Keratinocyte (primary cell): Measurements from ENCODE around the gene STARD10.

Experiments used
- CTCF ChIP-seq, 3 experiments: IDR thresholded peaks in 1 of 3; conservative IDR thresholded peaks in 1 of 3; optimal IDR thresholded peaks in 1 of 3; 2 replicates in 2 of 3; 3 replicates in 1 of 3; pipeline versions ENCODE3 to v1.5.1; 2011; ENCODE audit warnings: low read length in 3 of 3, mild to moderate bottlenecking in 3 of 3, moderate library complexity in 2 of 3, control low read depth in 1 of 3, inconsistent platforms in 1 of 3; ENCODE audit not compliant: insufficient read depth in 2 of 3; ENCODE audit errors: extremely low read depth in 1 of 3
- EZH2 ChIP-seq: IDR thresholded peaks from one replicate; pipeline ENCODE4 v1.6.1; 2012; ENCODE audit warnings: inconsistent platforms, mild to moderate bottlenecking, low read length, moderate library complexity

- TF ChIP-seq CTCF (optimal IDR thresholded peaks at IDR 0.05 in 1 of 3, IDR thresholded peaks at IDR 0.05 in 1 of 3, conservative IDR thresholded peaks at IDR 0.05 in 1 of 3; ENCODE audit: extremely low read depth in 1 of 3, insufficient read depth in 2 of 3, low read length in 3 of 3) (no peak), EZH2 (no peak)
Observed at GRCh38 chr11:72820439-72821139, 26.7 kb upstream of the STARD10 start.
